A673 (cell line): ENCODE data around the gene AKAP1.

Experiments
- CTCF ChIP-seq: fragments of 300-800, 200-600 bp; sonication (generic); conservative IDR thresholded peaks from 2 replicates; pipeline ENCODE4 v1.5.1; 2017; ENCODE audit warnings: low read depth, mild to moderate bottlenecking, antibody characterized with exemption, low read length, moderate library complexity, mixed read lengths
- EZH2 ChIP-seq: fragments of 200-600 bp; sonication (generic); IDR thresholded peaks from 2 replicates; pipeline ENCODE4 v1.6.1; 2017; ENCODE audit warnings: borderline replicate concordance, low read depth, mild to moderate bottlenecking, mixed read lengths, antibody characterized with exemption, low read length; ENCODE audit not compliant: poor library complexity, severe bottlenecking

- TF ChIP-seq CTCF (no peak), EZH2 (no peak)
Observed at GRCh38 chr17:57043276-57043675, 41.8 kb upstream of the AKAP1 start.
